GM21526 (cell line): ENCODE results near the gene UMPS.
"Not testable (repeated sequence)": the region's sequence is repeated elsewhere in the genome, so short reads cannot be mapped to it uniquely, and the experiment has no call there.

ENCODE experiments used
- ATAC-seq: cut with Tn5 transposase; IDR thresholded peaks from one replicate; pipeline ENCODE4 v1.9.1; 2021; ENCODE audit warnings: moderate library complexity; ENCODE audit not compliant: unreplicated experiment, low FRiP score

Gene UMPS

GRCh38 chr3:124776856-124777255, 46.6 kb downstream of the UMPS start:
- ATAC-seq: no peak

- no peak for ATAC-seq
These were observed 47.7 kb downstream of the UMPS start for GRCh38 chr3:124777762-124778470.

- no peak for ATAC-seq
These were observed 48.9 kb downstream of the UMPS start for GRCh38 chr3:124779116-124779515.

- no peak for ATAC-seq
These were observed 49.5 kb downstream of the UMPS start for GRCh38 chr3:124779751-124780191.

GRCh38 chr3:124780356-124780755, 50.1 kb downstream of the UMPS start:
- ATAC-seq: no peak

GRCh38 chr3:124780761-124781475, 50.7 kb downstream of the UMPS start:
- no peak for ATAC-seq

- ATAC-seq: no peak
These were observed 51.5 kb downstream of the UMPS start for GRCh38 chr3:124781476-124782376.

- ATAC-seq: not testable (repeated sequence)
These were observed 52.1 kb downstream of the UMPS start for GRCh38 chr3:124782377-124782712.

GRCh38 chr3:124783696-124784095, 53.4 kb downstream of the UMPS start:
- ATAC-seq: no peak

GRCh38 chr3:124784686-124785382, 54.6 kb downstream of the UMPS start:
- ATAC-seq: no peak

- ATAC-seq: no peak
These were observed 55.7 kb downstream of the UMPS start for GRCh38 chr3:124785973-124786372.

GRCh38 chr3:124786511-124787241, 56.4 kb downstream of the UMPS start:
- no peak for ATAC-seq

- no peak for ATAC-seq
These were observed 57.4 kb downstream of the UMPS start for GRCh38 chr3:124787476-124788195.

GRCh38 chr3:124788254-124788745, 58.0 kb downstream of the UMPS start:
- no peak for ATAC-seq

- ATAC-seq: not testable (repeated sequence)
These were observed 58.9 kb downstream of the UMPS start for GRCh38 chr3:124789103-124789502.

- ATAC-seq: no peak
These were observed 60.9 kb downstream of the UMPS start for GRCh38 chr3:124791142-124791541.

GRCh38 chr3:124791639-124792151, 61.4 kb downstream of the UMPS start:
- ATAC-seq: no peak

- no peak for ATAC-seq
These were observed 62.2 kb downstream of the UMPS start for GRCh38 chr3:124792341-124793040.
